NCI-H1930 (cell line): ENCODE measurements around the gene HTRA3.
"Not testable (repeated sequence)": the region's sequence is repeated elsewhere in the genome, so short reads cannot be mapped to it uniquely, and the experiment has no call there.

Experiments used
- DNase-seq, 2 experiments: peaks; one replicate each; lab custom pipeline; 2025; lab: John Stamatoyannopoulos, UW

The HTRA3 gene

GRCh38 chr4:8342651-8343261 is 73.2 kb downstream of the HTRA3 start:
- no peak for DNase-seq

GRCh38 chr4:8343262-8343966 is 73.9 kb downstream of the HTRA3 start:
- DNase-seq = no peak

- DNase-seq = no peak
These were observed 74.4 kb downstream of the HTRA3 start for GRCh38 chr4:8343967-8344331.

- no peak for DNase-seq
These were observed 74.8 kb downstream of the HTRA3 start for GRCh38 chr4:8344377-8344776.

GRCh38 chr4:8345053-8345945 is 75.7 kb downstream of the HTRA3 start:
- no peak for DNase-seq

- no peak for DNase-seq
These were observed 76.6 kb downstream of the HTRA3 start for GRCh38 chr4:8345946-8346814.

- no peak for DNase-seq
These were observed 77.5 kb downstream of the HTRA3 start for GRCh38 chr4:8346838-8347605.

GRCh38 chr4:8347660-8348059 is 78.1 kb downstream of the HTRA3 start:
- no peak for DNase-seq

GRCh38 chr4:8348071-8348470 is 78.5 kb downstream of the HTRA3 start:
- no peak for DNase-seq

- DNase-seq = not testable (repeated sequence)
These were observed 79.7 kb downstream of the HTRA3 start for GRCh38 chr4:8349236-8349635.

GRCh38 chr4:8349664-8350236 is 80.2 kb downstream of the HTRA3 start:
- DNase-seq = no peak

- no peak for DNase-seq
These were observed 80.8 kb downstream of the HTRA3 start for GRCh38 chr4:8350352-8350751.

GRCh38 chr4:8350841-8351461 is 81.4 kb downstream of the HTRA3 start:
- no peak for DNase-seq

GRCh38 chr4:8351931-8352367 is 82.4 kb downstream of the HTRA3 start:
- DNase-seq = no peak

- no peak for DNase-seq
These were observed 83.0 kb downstream of the HTRA3 start for GRCh38 chr4:8352368-8353157.

- DNase-seq = no peak
These were observed 83.7 kb downstream of the HTRA3 start for GRCh38 chr4:8353158-8353669.

- DNase-seq = no peak
These were observed 84.4 kb downstream of the HTRA3 start for GRCh38 chr4:8353912-8354453.

GRCh38 chr4:8355306-8355705 is 85.8 kb downstream of the HTRA3 start:
- DNase-seq = no peak
